Measurements from ENCODE around the gene MRPL23.

MRPL23 gene

GRCh38 chr11:1921574-1922141, 25.5 kb upstream of the MRPL23 start:
- no peak for DNase-seq

- no peak for DNase-seq
Measured at GRCh38 chr11:1922481-1923081, 24.6 kb upstream of the MRPL23 start.

- no peak for DNase-seq
Measured at GRCh38 chr11:1923201-1923956, 23.8 kb upstream of the MRPL23 start.

GRCh38 chr11:1924181-1924580, 23.0 kb upstream of the MRPL23 start:
- DNase-seq: no peak

GRCh38 chr11:1924646-1925372, 22.3 kb upstream of the MRPL23 start:
- DNase-seq: no peak

GRCh38 chr11:1925373-1926155, 21.6 kb upstream of the MRPL23 start:
- no peak for DNase-seq

- DNase-seq: no peak
Measured at GRCh38 chr11:1926156-1927025, 20.7 kb upstream of the MRPL23 start.

- no peak for DNase-seq
Measured at GRCh38 chr11:1927026-1927847, 19.9 kb upstream of the MRPL23 start.

- DNase-seq: no peak
Measured at GRCh38 chr11:1927848-1928469, 19.2 kb upstream of the MRPL23 start.

GRCh38 chr11:1928470-1928890, 18.7 kb upstream of the MRPL23 start:
- DNase-seq: no peak

- DNase-seq: no peak
Measured at GRCh38 chr11:1928891-1929541, 18.1 kb upstream of the MRPL23 start.

GRCh38 chr11:1929621-1930461, 17.3 kb upstream of the MRPL23 start:
- DNase-seq: no peak

GRCh38 chr11:1930462-1930830, 16.7 kb upstream of the MRPL23 start:
- DNase-seq: no peak

GRCh38 chr11:1931341-1932104, 15.6 kb upstream of the MRPL23 start:
- DNase-seq: no peak

GRCh38 chr11:1932105-1932480, 15.0 kb upstream of the MRPL23 start:
- no peak for DNase-seq

GRCh38 chr11:1932681-1933080, 14.5 kb upstream of the MRPL23 start:
- DNase-seq: no peak

- DNase-seq: no peak
Measured at GRCh38 chr11:1933416-1934334, 13.5 kb upstream of the MRPL23 start.
